ENCODE results near the gene RCAN2.

GRCh38 chr6:46269447-46270229, 221.6 kb downstream of the RCAN2 start:
- TF ChIP-seq POLR2A (IDR thresholded peaks at IDR 0.05; ENCODE audit: low read depth, low read length) (no peak), SPI1 (IDR thresholded peaks at IDR 0.05; ENCODE audit: low read depth, low read length) (no peak), POLR2AphosphoS5 (IDR thresholded peaks at IDR 0.05; ENCODE audit: low read depth, low read length) (no peak), TAF1 (IDR thresholded peaks at IDR 0.05; ENCODE audit: low read depth, low read length) (no peak), POU2F2 (IDR thresholded peaks at IDR 0.05; ENCODE audit: low read depth, low read length) (no peak)

Measured in GM12891 (cell line).